Measurements from ENCODE around the gene VWA7. TPM values are rescaled to one million over a fixed set of nuclear protein-coding genes. Genes with fewer than 3 reads are reported as not detected.

The VWA7 gene
- polyA plus RNA-seq, 1 experiment, result 0.29 TPM

DNA sequence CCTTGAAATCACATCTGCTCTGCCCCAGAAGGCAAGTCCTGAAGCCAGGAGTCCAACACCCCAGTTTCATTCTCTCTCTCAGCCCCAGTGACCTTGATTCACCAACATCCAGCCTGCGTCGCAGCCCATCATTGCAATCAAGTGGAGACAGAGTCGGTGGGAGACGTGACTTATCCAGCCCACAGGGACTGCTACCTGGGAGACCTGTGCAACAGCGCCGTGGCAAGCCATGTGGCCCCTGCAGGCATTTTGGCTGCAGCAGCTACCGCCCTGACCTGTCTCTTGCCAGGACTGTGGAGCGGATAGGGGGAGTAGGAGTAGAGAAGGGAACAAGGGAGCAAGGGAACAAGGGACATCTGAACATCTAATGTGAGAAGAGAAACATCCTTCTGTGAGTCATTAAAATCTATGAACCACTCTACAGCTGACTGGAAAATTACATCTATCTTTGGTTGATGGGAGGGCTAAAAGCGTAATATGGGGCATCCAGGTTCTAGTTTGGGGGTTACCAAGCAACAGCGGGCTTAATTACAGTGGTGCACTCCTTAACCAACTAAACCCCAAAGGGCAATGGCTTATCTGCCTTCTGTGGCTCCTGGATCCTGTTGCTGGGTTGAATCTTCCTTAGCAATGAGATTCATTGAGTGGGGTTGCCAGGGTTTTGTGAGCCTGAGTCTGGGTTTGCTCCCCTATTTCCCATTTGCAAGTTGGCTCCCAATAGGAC lies 59.5 kb downstream of the VWA7 start:
- POLR2A ChIA-PET, result no interaction called here
- H3K4me3 ChIP-seq (ENCODE audit: low read depth, low read length), result no peak overlapping the region
- TF ChIP-seq, protein P1, sequence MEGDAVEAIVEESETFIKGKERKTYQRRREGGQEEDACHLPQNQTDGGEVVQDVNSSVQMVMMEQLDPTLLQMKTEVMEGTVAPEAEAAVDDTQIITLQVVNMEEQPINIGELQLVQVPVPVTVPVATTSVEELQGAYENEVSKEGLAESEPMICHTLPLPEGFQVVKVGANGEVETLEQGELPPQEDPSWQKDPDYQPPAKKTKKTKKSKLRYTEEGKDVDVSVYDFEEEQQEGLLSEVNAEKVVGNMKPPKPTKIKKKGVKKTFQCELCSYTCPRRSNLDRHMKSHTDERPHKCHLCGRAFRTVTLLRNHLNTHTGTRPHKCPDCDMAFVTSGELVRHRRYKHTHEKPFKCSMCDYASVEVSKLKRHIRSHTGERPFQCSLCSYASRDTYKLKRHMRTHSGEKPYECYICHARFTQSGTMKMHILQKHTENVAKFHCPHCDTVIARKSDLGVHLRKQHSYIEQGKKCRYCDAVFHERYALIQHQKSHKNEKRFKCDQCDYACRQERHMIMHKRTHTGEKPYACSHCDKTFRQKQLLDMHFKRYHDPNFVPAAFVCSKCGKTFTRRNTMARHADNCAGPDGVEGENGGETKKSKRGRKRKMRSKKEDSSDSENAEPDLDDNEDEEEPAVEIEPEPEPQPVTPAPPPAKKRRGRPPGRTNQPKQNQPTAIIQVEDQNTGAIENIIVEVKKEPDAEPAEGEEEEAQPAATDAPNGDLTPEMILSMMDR (IDR thresholded peaks at IDR 0.05; ENCODE audit: insufficient read depth, low read depth, low read length), result no peak
- CTCF ChIA-PET, result no interaction called here
- H3K27me3 ChIP-seq (ENCODE audit: control insufficient read depth, insufficient read depth, low read length), result peaks cover 8% of the 10 kb centered on the region
- no peaks in the 10 kb centered on the region for H3K36me3 ChIP-seq (ENCODE audit: control insufficient read depth, insufficient read depth, low read length)
- DNase-seq (ENCODE audit: low read depth), result no peak

Small RNA genes within 50 kb of the gene (small RNA-seq; reads per million reads assigned to genes)
- gene MSH5-SAPCD1 (ENCODE audit: insufficient read length, low read depth, low replicate concordance), result not detected
- not detected for gene RF00019 (ENCODE audit: insufficient read length, low read depth, low replicate concordance)
- gene RNU6-850P (ENCODE audit: insufficient read length, low read depth, low replicate concordance), result not detected
- gene SAPCD1 (ENCODE audit: insufficient read length, low read depth, low replicate concordance), result not detected

Other genes starting within 250 kb of the VWA7 start
- gene MCCD1, start 248.4 kb downstream of the VWA7 start, polyA plus RNA-seq (2011; rRNA removed), result not detected in 2 replicates
- 412 and 584 TPM in 2 replicates for gene DDX39B, start 235.3 kb downstream of the VWA7 start, polyA plus RNA-seq (2011; rRNA removed)
- gene ATP6V1G2, start 230.7 kb downstream of the VWA7 start, polyA plus RNA-seq (2011; rRNA removed), result 2.7 and 3.6 TPM in 2 replicates
- gene NFKBIL1, start 229.7 kb downstream of the VWA7 start, polyA plus RNA-seq (2011; rRNA removed), result 10.8 and 13.6 TPM in 2 replicates
- gene LTA, start 205.0 kb downstream of the VWA7 start, polyA plus RNA-seq (2011; rRNA removed), result not detected in 2 replicates
- not detected in 2 replicates for gene TNF, start 201.8 kb downstream of the VWA7 start, polyA plus RNA-seq (2011; rRNA removed)
- gene LTB, start 194.9 kb downstream of the VWA7 start, polyA plus RNA-seq (2011; rRNA removed), result not detected in 2 replicates
- gene LST1, start 191.1 kb downstream of the VWA7 start, polyA plus RNA-seq (2011; rRNA removed), result 0.18 and 0.42 TPM in 2 replicates
- not detected in 2 replicates for gene NCR3, start 184.3 kb downstream of the VWA7 start, polyA plus RNA-seq (2011; rRNA removed)
- not detected in 2 replicates for gene AIF1, start 162.1 kb downstream of the VWA7 start, polyA plus RNA-seq (2011; rRNA removed)
- gene PRRC2A, start 156.6 kb downstream of the VWA7 start, polyA plus RNA-seq (2011; rRNA removed), result 23.8 and 47.3 TPM in 2 replicates
- gene BAG6, start 124.7 kb downstream of the VWA7 start, polyA plus RNA-seq (2011; rRNA removed), result 42.6 and 113 TPM in 2 replicates
- gene APOM, start 121.4 kb downstream of the VWA7 start, polyA plus RNA-seq (2011; rRNA removed), result 4.2 and 4.8 TPM in 2 replicates
- 9.9 and 13.0 TPM in 2 replicates for gene C6orf47, start 116.5 kb downstream of the VWA7 start, polyA plus RNA-seq (2011; rRNA removed)
- 12.6 and 15.0 TPM in 2 replicates for gene GPANK1, start 112.3 kb downstream of the VWA7 start, polyA plus RNA-seq (2011; rRNA removed)
- gene CSNK2B, start 111.2 kb downstream of the VWA7 start, polyA plus RNA-seq (2011; rRNA removed), result 83.2 and 94.9 TPM in 2 replicates
- 6.8 and 10.8 TPM in 2 replicates for gene LY6G5B, start 107.4 kb downstream of the VWA7 start, polyA plus RNA-seq (2011; rRNA removed)
- 3.1 and 3.6 TPM in 2 replicates for gene LY6G5C, start 96.3 kb downstream of the VWA7 start, polyA plus RNA-seq (2011; rRNA removed)
- 44.2 and 53.3 TPM in 2 replicates for gene ABHD16A, start 74.0 kb downstream of the VWA7 start, polyA plus RNA-seq (2011; rRNA removed)
- not detected in 2 replicates for gene LY6G6F, start 70.5 kb downstream of the VWA7 start, polyA plus RNA-seq (2011; rRNA removed)
- not detected in 2 replicates for gene LY6G6D, start 62.0 kb downstream of the VWA7 start, polyA plus RNA-seq (2011; rRNA removed)
- gene LY6G6C, start 55.6 kb downstream of the VWA7 start, polyA plus RNA-seq (2011; rRNA removed), result not detected in 2 replicates
- gene MPIG6B, start 54.0 kb downstream of the VWA7 start, polyA plus RNA-seq (2011; rRNA removed), result not detected in 2 replicates
- 43.2 and 69.5 TPM in 2 replicates for gene DDAH2, start 48.0 kb downstream of the VWA7 start, polyA plus RNA-seq (2011; rRNA removed)
- gene CLIC1, start 40.8 kb downstream of the VWA7 start, polyA plus RNA-seq (2011; rRNA removed), result 820 and 866 TPM in 2 replicates
- gene MSH5, start 37.3 kb downstream of the VWA7 start, polyA plus RNA-seq (2011; rRNA removed), result 9.2 and 10.7 TPM in 2 replicates
- 1.2 and 1.9 TPM in 2 replicates for gene SAPCD1, start 14.7 kb downstream of the VWA7 start, polyA plus RNA-seq (2011; rRNA removed)
- gene VARS1, start 18.4 kb upstream of the VWA7 start, polyA plus RNA-seq (2011; rRNA removed), result 10.9 and 33.9 TPM in 2 replicates
- gene LSM2, start 29.6 kb upstream of the VWA7 start, polyA plus RNA-seq (2011; rRNA removed), result 40.3 and 43.5 TPM in 2 replicates
- 0.90 and 0.99 TPM in 2 replicates for gene HSPA1L, start 38.0 kb upstream of the VWA7 start, polyA plus RNA-seq (2011; rRNA removed)
- gene HSPA1A, start 38.2 kb upstream of the VWA7 start, polyA plus RNA-seq (2011; rRNA removed), result 57.7 and 98.6 TPM in 2 replicates
- gene HSPA1B, start 50.4 kb upstream of the VWA7 start, polyA plus RNA-seq (2011; rRNA removed), result 20.9 and 42.8 TPM in 2 replicates
- 32.1 and 48.1 TPM in 2 replicates for gene NEU1, start 85.5 kb upstream of the VWA7 start, polyA plus RNA-seq (2011; rRNA removed)
- gene SLC44A4, start 101.7 kb upstream of the VWA7 start, polyA plus RNA-seq (2011; rRNA removed), result 0.07 and 0.12 TPM in 2 replicates
- 19.3 and 32.8 TPM in 2 replicates for gene EHMT2, start 120.4 kb upstream of the VWA7 start, polyA plus RNA-seq (2011; rRNA removed)
- 2.0 and 2.6 TPM in 2 replicates for gene ZBTB12, start 124.8 kb upstream of the VWA7 start, polyA plus RNA-seq (2011; rRNA removed)
- gene C2, start 150.4 kb upstream of the VWA7 start, polyA plus RNA-seq (2011; rRNA removed), result 0.74 and 1.2 TPM in 2 replicates
- 6.7 and 7.6 TPM in 2 replicates for gene CFB, start 168.8 kb upstream of the VWA7 start, polyA plus RNA-seq (2011; rRNA removed)
- 69.6 and 70.5 TPM in 2 replicates for gene NELFE, start 181.6 kb upstream of the VWA7 start, polyA plus RNA-seq (2011; rRNA removed)
- gene SKIC2, start 181.8 kb upstream of the VWA7 start, polyA plus RNA-seq (2011; rRNA removed), result 17.7 and 37.3 TPM in 2 replicates
- gene DXO, start 194.8 kb upstream of the VWA7 start, polyA plus RNA-seq (2011; rRNA removed), result 18.2 and 28.1 TPM in 2 replicates
- gene C4A, start 204.7 kb upstream of the VWA7 start, polyA plus RNA-seq (2011; rRNA removed), result 5.9 and 9.7 TPM in 2 replicates
- gene C4B, start 237.5 kb upstream of the VWA7 start, polyA plus RNA-seq (2011; rRNA removed), result 9.2 and 14.4 TPM in 2 replicates

Data from BJ (cell line).